Measurements from ENCODE around the gene SPRY4. TPM values are rescaled to one million over a fixed set of nuclear protein-coding genes. Genes with fewer than 3 reads are reported as not detected.

The SPRY4 gene
- total and polyA plus RNA-seq, 2 of the 8 experiments (the other 6 are each of a cell fraction or from before 2014, with no cell fraction given): 59.1 to 113 TPM

DNA sequence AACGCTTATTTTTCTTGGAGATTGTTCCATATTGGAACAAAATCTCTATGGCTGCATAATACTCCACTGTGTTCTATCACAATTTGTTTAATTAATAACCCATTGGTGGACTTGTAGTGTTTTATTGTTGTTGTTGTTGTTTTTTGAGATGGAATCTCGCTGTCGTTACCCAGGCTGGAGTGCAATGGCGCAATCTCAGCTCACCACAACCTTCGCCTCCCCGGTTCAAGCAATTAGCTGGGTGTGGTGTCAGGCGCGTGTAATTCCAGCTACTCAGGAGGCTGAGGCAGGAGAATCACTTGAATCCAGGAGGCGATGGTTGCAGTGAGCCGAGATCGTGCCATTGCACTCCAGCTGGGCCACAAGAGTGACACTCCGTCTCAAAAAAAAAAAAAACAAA is 38.7 kb downstream of the SPRY4 start:
- H3K27ac ChIP-seq (ENCODE audit: low read depth, low read length): no peak overlapping the region
- no peak overlapping the region for H2BK12ac ChIP-seq (ENCODE audit: low read depth, low read length)
- H3K4me2 ChIP-seq (ENCODE audit: insufficient read depth in 1 of 2, low read depth in 2 of 2, low read length in 2 of 2): no peak overlapping the region
- no peak overlapping the region for H3K9ac ChIP-seq (replicated peaks in 1 of 4; ENCODE audit: extremely low read depth in 1 of 4, low read depth in 3 of 4, low read length in 3 of 4)
- no peak overlapping the region for H4K5ac ChIP-seq (ENCODE audit: insufficient read length, low read depth, low read length)
- H3K18ac ChIP-seq (ENCODE audit: extremely low read depth, low read length): no peak overlapping the region
- no peak overlapping the region for H2BK20ac ChIP-seq (ENCODE audit: low read length)
- WGBS, 2 experiments (ENCODE audit: extremely low coverage in 1 of 2, insufficient coverage in 1 of 2, insufficient read length in 1 of 2, insufficient replicate concordance in 2 of 2, low coverage in 1 of 2, low lambda C conversion rate in 2 of 2, missing lambda C conversion rate in 1 of 2): 87% methylated on average over 11 of the region's 12 CpGs; no CpG with 5 or more reads in 1 of the 2 experiments
- H4K20me1 ChIP-seq (replicated peaks in 1 of 2; ENCODE audit: control insufficient read depth in 1 of 2, insufficient read depth in 2 of 2, low read length in 2 of 2): no peaks in the 10 kb centered on the region
- H3K79me2 ChIP-seq (ENCODE audit: control insufficient read depth in 1 of 2, insufficient read depth in 2 of 2, low read length in 2 of 2): no peaks in the 10 kb centered on the region
- no peak overlapping the region for H3K23ac ChIP-seq (ENCODE audit: insufficient read length)
- no peaks in the 10 kb centered on the region; the same call in 1 of the 2 replicates for H3K79me1 ChIP-seq (ENCODE audit: low read depth, low read length)
- no peak overlapping the region for H2AK5ac ChIP-seq (ENCODE audit: low read depth, low read length)
- no peak overlapping the region for H3K14ac ChIP-seq (ENCODE audit: insufficient read length)
- H3K56ac ChIP-seq (replicated peaks; ENCODE audit: insufficient read length, low read depth, low read length): no peak overlapping the region
- no peaks in the 10 kb centered on the region for H3K36me3 ChIP-seq (ENCODE audit: control insufficient read depth in 2 of 4, insufficient read depth in 4 of 4, low read length in 3 of 4)
- no peak for FAIRE-seq
- H2AFZ ChIP-seq (ENCODE audit: low read length): no peak overlapping the region
- H2BK5ac ChIP-seq (ENCODE audit: low read depth, low read length): no peak overlapping the region
- H4K8ac ChIP-seq (ENCODE audit: extremely low read depth, insufficient read depth, low read length): no peak overlapping the region
- H2BK15ac ChIP-seq (ENCODE audit: low read length): no peak overlapping the region
- H3K9me3 ChIP-seq (ENCODE audit: insufficient read depth in 2 of 2, low read depth in 1 of 2, low read length in 1 of 2): no peaks in the 10 kb centered on the region
- H3K23me2 ChIP-seq (ENCODE audit: low read depth, low read length): no peaks in the 10 kb centered on the region
- H4K91ac ChIP-seq (replicated peaks; ENCODE audit: insufficient read length, low read length): no peak overlapping the region
- H2BK120ac ChIP-seq (replicated peaks; ENCODE audit: low read depth, low read length): no peak overlapping the region
- ChIA-PET POLR2A (ENCODE audit: partially characterized antibody) (interaction anchor here (1.4 kb wide), 1 partner anchor 10 kb away, joined by 3 read pairs; no protein-coding TSS in a partner anchor), CTCF (ENCODE audit: partially characterized antibody) (interaction anchor here (0.6 to 2.9 kb wide), 2 partner anchors 95 to 263 kb away, joined by 3 to 12 read pairs; no protein-coding TSS in a partner anchor)
- H3K4ac ChIP-seq (replicated peaks; ENCODE audit: insufficient read length, low read depth, low read length): no peak overlapping the region
- DNase-seq (ENCODE audit: low read depth in 1 of 2, low spot score in 2 of 2): no peak
- no peak overlapping the region for H3K4me3 ChIP-seq (ENCODE audit: extremely low read depth in 1 of 4, insufficient read depth in 2 of 4, low read depth in 3 of 4, low read length in 4 of 4)
- peaks cover 2 to 16% (median 9%) of the 10 kb centered on the region in 4 experiments for H3K4me1 ChIP-seq (replicated peaks in 1 of 4; ENCODE audit: control insufficient read depth in 3 of 4, insufficient read depth in 4 of 4, low read length in 3 of 4)
- H3K27me3 ChIP-seq (replicated peaks in 1 of 4; ENCODE audit: control insufficient read depth in 3 of 4, extremely low read depth in 1 of 4, insufficient read depth in 3 of 4, low read length in 3 of 4): no peaks in the 10 kb centered on the region
- TF ChIP-seq MAX (IDR thresholded peaks at IDR 0.05) (no peak), BCL11A (IDR thresholded peaks at IDR 0.05; ENCODE audit: low read depth in 2 of 2, low read length in 2 of 2) (no peak), ATF2 (IDR thresholded peaks at IDR 0.05; ENCODE audit: low read length) (no peak), RXRA (IDR thresholded peaks at IDR 0.05; ENCODE audit: insufficient read depth, low read depth, low read length) (no peak)

All from H1 (cell line).